HL-60 (cell line): Measurements from ENCODE around the gene IGLL5.

ENCODE experiments used
- DNase-seq, 2 experiments: peaks; one replicate each; pipeline ENCODE4 v3.0.0-alpha.2; 2010 to 2020; ENCODE audit warnings: low read depth in 1 of 2, low spot score in 1 of 2
- H3K27ac ChIP-seq: fragments of 250-450 bp; sonication (Bioruptor Pico); replicated peaks from 2 replicates; pipeline ENCODE4 v1.5.1; 2020; ENCODE audit warnings: mild to moderate bottlenecking, moderate library complexity
- H3K27me3 ChIP-seq: fragments of 250-450 bp; sonication (Bioruptor Pico); 2 replicates; pipeline ENCODE4 v1.5.1; 2021; ENCODE audit warnings: mild to moderate bottlenecking, moderate library complexity; ENCODE audit not compliant: insufficient read depth, poor library complexity, severe bottlenecking
- H3K4me3 ChIP-seq: replicated peaks from 2 replicates; pipeline ENCODE4 v1.5.1; 2011; ENCODE audit warnings: mild to moderate bottlenecking, control low read depth, low read length; ENCODE audit not compliant: insufficient read depth
- GABPA ChIP-seq: IDR thresholded peaks from 2 replicates; pipeline ENCODE4 v1.6.1; 2012; ENCODE audit warnings: low read depth
- POLR2AphosphoS5 ChIP-seq: IDR thresholded peaks from 2 replicates; pipeline ENCODE4 v1.6.1; 2012; ENCODE audit warnings: low read depth
- REST ChIP-seq: IDR thresholded peaks from 2 replicates; pipeline ENCODE4 v1.6.1; 2012; ENCODE audit warnings: low read depth; ENCODE audit not compliant: insufficient replicate concordance
- SPI1 ChIP-seq: IDR thresholded peaks from 2 replicates; pipeline ENCODE4 v1.6.1; 2012; ENCODE audit warnings: low read depth, mild to moderate bottlenecking, borderline replicate concordance
- TF ChIP-seq, protein P1 (sequence below): IDR thresholded peaks from one replicate; pipeline ENCODE4 v1.5.1; 2011; ENCODE audit warnings: low read length, control low read depth, inconsistent platforms; ENCODE audit not compliant: insufficient read depth

IGLL5 gene

GRCh38 chr22:22856364-22856763 is 31.3 kb upstream of the IGLL5 start:
- Histone ChIP-seq H3K4me3 (no peak overlapping the region), H3K27me3 (peaks cover 6% of the 10 kb centered on the region)
- TF ChIP-seq REST (no peak), SPI1 (no peak), POLR2AphosphoS5 (no peak), GABPA (no peak)
- TF ChIP-seq, protein P1, sequence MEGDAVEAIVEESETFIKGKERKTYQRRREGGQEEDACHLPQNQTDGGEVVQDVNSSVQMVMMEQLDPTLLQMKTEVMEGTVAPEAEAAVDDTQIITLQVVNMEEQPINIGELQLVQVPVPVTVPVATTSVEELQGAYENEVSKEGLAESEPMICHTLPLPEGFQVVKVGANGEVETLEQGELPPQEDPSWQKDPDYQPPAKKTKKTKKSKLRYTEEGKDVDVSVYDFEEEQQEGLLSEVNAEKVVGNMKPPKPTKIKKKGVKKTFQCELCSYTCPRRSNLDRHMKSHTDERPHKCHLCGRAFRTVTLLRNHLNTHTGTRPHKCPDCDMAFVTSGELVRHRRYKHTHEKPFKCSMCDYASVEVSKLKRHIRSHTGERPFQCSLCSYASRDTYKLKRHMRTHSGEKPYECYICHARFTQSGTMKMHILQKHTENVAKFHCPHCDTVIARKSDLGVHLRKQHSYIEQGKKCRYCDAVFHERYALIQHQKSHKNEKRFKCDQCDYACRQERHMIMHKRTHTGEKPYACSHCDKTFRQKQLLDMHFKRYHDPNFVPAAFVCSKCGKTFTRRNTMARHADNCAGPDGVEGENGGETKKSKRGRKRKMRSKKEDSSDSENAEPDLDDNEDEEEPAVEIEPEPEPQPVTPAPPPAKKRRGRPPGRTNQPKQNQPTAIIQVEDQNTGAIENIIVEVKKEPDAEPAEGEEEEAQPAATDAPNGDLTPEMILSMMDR = no peak

DNA sequence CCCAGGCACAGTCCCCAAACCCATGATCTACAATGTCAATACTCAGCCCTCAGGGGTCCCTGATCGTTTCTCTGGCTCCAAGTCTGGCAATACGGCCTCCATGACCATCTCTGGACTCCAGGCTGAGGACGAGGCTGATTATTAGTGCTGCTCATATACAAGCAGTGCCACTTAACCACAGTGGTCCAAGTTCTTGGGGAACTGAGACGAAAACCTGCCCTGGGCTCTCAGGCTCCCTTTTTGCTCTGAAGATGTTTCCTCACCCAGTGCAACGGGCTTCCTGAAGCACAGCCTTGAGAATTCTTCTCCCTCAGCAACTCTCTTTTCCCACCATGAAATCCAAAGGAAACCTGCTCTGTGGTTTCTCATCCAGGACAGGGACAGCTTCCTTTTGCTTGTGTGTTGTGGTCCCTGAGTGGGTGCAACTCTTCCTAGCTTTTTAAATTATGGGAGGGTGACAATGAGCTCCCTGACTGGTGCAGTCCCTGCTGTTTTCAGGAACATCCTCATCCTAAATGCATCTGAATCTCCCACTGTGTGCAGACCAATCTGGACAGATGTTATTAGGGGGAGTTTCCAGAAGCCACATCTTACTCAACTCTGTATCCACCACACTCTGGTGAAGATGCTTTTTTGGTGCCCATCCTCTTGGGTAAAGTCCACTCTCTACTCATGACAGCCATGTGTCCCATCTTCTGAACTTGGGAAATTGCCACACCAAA is 30.6 kb upstream of the IGLL5 start:
- H3K4me3 ChIP-seq = no peak overlapping the region
- H3K27me3 ChIP-seq = peaks cover 9% of the 10 kb centered on the region
- DNase-seq = no peak
- TF ChIP-seq REST (no peak), GABPA (no peak), SPI1 (no peak), POLR2AphosphoS5 (no peak)
- TF ChIP-seq, protein P1 = no peak
- no peak overlapping the region for H3K27ac ChIP-seq

More at GRCh38 chr22:22856364-22856763, 31.3 kb upstream of the IGLL5 start:
- no peak overlapping the region for H3K27ac ChIP-seq
- no peak for DNase-seq

DNA sequence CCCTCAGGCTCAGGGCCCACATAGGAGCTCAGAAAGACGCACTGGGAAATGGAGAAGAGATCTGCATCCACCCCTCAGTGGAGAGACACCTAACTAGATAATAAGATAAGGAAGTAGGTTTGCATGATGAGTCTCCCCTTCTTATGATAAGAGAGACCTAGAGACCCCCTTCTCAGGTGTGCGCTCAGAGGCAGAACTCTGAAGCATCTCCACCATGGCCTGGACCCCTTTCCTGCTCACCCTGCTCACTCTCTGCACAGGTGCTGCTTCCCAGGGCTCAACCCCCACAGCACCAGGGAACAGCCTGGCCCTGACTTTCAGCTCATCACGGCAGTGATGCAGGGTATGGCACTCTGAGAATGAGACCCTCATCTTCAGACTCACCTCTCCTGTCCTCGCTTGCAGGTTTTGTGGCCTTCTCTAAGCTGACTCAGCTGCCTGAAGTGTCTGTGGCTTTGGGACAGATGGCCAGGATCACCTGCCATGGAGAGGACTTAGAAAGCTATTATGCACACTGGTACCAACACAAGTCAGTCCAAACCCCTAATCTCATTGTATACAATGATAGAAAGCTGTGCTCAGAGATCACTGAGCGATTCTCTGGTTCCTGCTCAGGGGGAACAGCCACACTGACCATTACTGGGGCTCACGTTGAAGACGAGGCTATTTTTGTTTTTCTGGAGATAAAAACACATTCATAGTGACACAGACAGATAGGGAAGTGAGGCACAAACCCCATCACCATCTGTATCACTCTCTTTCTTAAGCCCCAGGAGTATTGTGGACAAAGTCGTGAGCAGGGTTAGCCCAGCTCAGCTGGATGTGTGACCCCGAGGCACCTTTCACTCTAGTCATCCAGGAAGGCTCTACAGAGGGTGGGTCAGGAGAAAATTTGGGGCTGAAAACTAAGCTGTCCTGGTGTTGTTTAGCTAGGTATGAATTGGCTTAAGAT is 29.7 kb upstream of the IGLL5 start:
- Histone ChIP-seq H3K27me3 (peaks cover 9% of the 10 kb centered on the region), H3K27ac (no peak overlapping the region), H3K4me3 (no peak overlapping the region)
- DNase-seq = no peak
- TF ChIP-seq SPI1 = no peak

GRCh38 chr22:22858559-22858937 is 29.1 kb upstream of the IGLL5 start:
- Histone ChIP-seq H3K27me3 (peaks cover 9% of the 10 kb centered on the region), H3K4me3 (no peak overlapping the region)
- TF ChIP-seq GABPA = no peak
- no peak for TF ChIP-seq SPI1
- TF ChIP-seq, protein P1 = no peak
- TF ChIP-seq REST = no peak
- TF ChIP-seq POLR2AphosphoS5 = no peak

More at GRCh38 chr22:22858559-22858937, 29.1 kb upstream of the IGLL5 start:
- H3K27ac ChIP-seq = no peak overlapping the region
- DNase-seq = no peak
